ENCODE data around the gene SIRPA. TPM values are rescaled to one million over a fixed set of nuclear protein-coding genes. Genes with fewer than 3 reads are reported as not detected.

The SIRPA gene
- polyA plus RNA-seq, 1 donor from 2014 or later: 8.0 TPM

DNA sequence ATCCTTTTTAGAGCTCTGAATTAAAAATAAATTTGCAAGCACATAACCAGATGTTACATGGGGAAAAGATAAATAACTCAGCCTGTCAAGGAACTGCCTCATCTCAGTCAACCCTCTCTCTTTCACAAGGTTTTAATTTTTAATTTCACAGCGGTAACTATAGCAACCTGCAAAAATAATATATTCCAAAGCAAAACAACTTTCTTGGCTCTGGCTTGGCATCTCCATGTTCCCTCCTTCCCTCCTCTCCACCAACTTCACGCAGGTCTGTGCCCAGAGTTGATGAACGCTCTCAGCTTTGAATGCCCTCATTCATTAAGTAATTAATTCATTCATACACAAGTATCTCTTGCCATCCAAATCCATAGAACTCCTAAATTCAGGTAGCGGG lies 32.5 kb upstream of the SIRPA start:
- Histone ChIP-seq H4K20me1 (ENCODE audit: insufficient read depth) (no peaks in the 10 kb centered on the region), H3K9ac (ENCODE audit: low read length) (peak overlapping the region; percentile 17), H3K4me2 (ENCODE audit: low read length) (peak overlapping the region; percentile 35), H3K36me3 (ENCODE audit: insufficient read depth, low read length) (no peaks in the 10 kb centered on the region), H3K4me3 (ENCODE audit: low read length) (peak overlapping the region; percentile 38), H3K9me3 (ENCODE audit: low read length) (no peaks in the 10 kb centered on the region), H3K27ac (ENCODE audit: low read length) (peak overlapping the region; percentile 48), H3K27me3 (ENCODE audit: insufficient read depth, low read depth, low read length) (no peaks in the 10 kb centered on the region), H3F3A (ENCODE audit: insufficient read depth, low read length, poor library complexity, severe bottlenecking) (no peaks in the 10 kb centered on the region), H3K79me2 (replicated peaks; ENCODE audit: insufficient read depth, low read length) (no peaks in the 10 kb centered on the region), H2AFZ (ENCODE audit: low read depth, low read length) (no peak overlapping the region), H3K9me2 (ENCODE audit: insufficient read depth, low read length) (no peaks in the 10 kb centered on the region)
- TF ChIP-seq RAD21 (conservative IDR thresholded peaks at IDR 0.05): no peak
- no peak for TF ChIP-seq EZH2 (IDR thresholded peaks at IDR 0.05; ENCODE audit: borderline replicate concordance, insufficient read depth, low read length, poor library complexity, severe bottlenecking)
- TF ChIP-seq, protein P1, sequence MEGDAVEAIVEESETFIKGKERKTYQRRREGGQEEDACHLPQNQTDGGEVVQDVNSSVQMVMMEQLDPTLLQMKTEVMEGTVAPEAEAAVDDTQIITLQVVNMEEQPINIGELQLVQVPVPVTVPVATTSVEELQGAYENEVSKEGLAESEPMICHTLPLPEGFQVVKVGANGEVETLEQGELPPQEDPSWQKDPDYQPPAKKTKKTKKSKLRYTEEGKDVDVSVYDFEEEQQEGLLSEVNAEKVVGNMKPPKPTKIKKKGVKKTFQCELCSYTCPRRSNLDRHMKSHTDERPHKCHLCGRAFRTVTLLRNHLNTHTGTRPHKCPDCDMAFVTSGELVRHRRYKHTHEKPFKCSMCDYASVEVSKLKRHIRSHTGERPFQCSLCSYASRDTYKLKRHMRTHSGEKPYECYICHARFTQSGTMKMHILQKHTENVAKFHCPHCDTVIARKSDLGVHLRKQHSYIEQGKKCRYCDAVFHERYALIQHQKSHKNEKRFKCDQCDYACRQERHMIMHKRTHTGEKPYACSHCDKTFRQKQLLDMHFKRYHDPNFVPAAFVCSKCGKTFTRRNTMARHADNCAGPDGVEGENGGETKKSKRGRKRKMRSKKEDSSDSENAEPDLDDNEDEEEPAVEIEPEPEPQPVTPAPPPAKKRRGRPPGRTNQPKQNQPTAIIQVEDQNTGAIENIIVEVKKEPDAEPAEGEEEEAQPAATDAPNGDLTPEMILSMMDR (IDR thresholded peaks at IDR 0.05; ENCODE audit: poor library complexity, severe bottlenecking): no peak
- no peak for TF ChIP-seq MXI1 (conservative IDR thresholded peaks at IDR 0.05; ENCODE audit: poor library complexity, severe bottlenecking)
- no peak for TF ChIP-seq REST (IDR thresholded peaks at IDR 0.05; ENCODE audit: borderline replicate concordance)
- TF ChIP-seq TAF1 (IDR thresholded peaks at IDR 0.05; ENCODE audit: low read depth): no peak
- no peak for TF ChIP-seq POLR2AphosphoS5 (IDR thresholded peaks at IDR 0.05)
- no peak for TF ChIP-seq EP300 (conservative IDR thresholded peaks at IDR 0.05; ENCODE audit: poor library complexity, severe bottlenecking)
- TF ChIP-seq SMC3 (conservative IDR thresholded peaks at IDR 0.05; ENCODE audit: poor library complexity): no peak

- H3K27me3 ChIP-seq (ENCODE audit: insufficient read depth, low read depth, low read length): no peaks in the 10 kb centered on the region
- H3K27ac ChIP-seq (ENCODE audit: low read length): no peak overlapping the region
- no peak overlapping the region for H3K4me2 ChIP-seq (ENCODE audit: low read length)
- no peak overlapping the region for H2AFZ ChIP-seq (ENCODE audit: low read depth, low read length)
- H3K79me2 ChIP-seq (replicated peaks; ENCODE audit: insufficient read depth, low read length): no peaks in the 10 kb centered on the region
- no peaks in the 10 kb centered on the region for H3K9me3 ChIP-seq (ENCODE audit: low read length)
- H3K36me3 ChIP-seq (ENCODE audit: insufficient read depth, low read length): no peaks in the 10 kb centered on the region
- H3K9ac ChIP-seq (ENCODE audit: low read length): no peak overlapping the region
- no peaks in the 10 kb centered on the region for H3K9me2 ChIP-seq (ENCODE audit: insufficient read depth, low read length)
- no peaks in the 10 kb centered on the region for H4K20me1 ChIP-seq (ENCODE audit: insufficient read depth)
- no peaks in the 10 kb centered on the region for H3F3A ChIP-seq (ENCODE audit: insufficient read depth, low read length, poor library complexity, severe bottlenecking)
- H3K4me3 ChIP-seq (ENCODE audit: low read length): no peak overlapping the region
- no peak for TF ChIP-seq RAD21 (conservative IDR thresholded peaks at IDR 0.05)
- no peak for TF ChIP-seq REST (IDR thresholded peaks at IDR 0.05; ENCODE audit: borderline replicate concordance)
- TF ChIP-seq EZH2 (IDR thresholded peaks at IDR 0.05; ENCODE audit: borderline replicate concordance, insufficient read depth, low read length, poor library complexity, severe bottlenecking): no peak
- no peak for TF ChIP-seq MXI1 (conservative IDR thresholded peaks at IDR 0.05; ENCODE audit: poor library complexity, severe bottlenecking)
Measured at GRCh38 chr20:1863296-1863695, 31.9 kb upstream of the SIRPA start.

All from neural cell (in vitro differentiated cells).